Measurements from ENCODE around the gene EPHB2.

GRCh38 chr1:22804969-22805671 lies 94.5 kb downstream of the EPHB2 start:
- TF ChIP-seq, protein P1, sequence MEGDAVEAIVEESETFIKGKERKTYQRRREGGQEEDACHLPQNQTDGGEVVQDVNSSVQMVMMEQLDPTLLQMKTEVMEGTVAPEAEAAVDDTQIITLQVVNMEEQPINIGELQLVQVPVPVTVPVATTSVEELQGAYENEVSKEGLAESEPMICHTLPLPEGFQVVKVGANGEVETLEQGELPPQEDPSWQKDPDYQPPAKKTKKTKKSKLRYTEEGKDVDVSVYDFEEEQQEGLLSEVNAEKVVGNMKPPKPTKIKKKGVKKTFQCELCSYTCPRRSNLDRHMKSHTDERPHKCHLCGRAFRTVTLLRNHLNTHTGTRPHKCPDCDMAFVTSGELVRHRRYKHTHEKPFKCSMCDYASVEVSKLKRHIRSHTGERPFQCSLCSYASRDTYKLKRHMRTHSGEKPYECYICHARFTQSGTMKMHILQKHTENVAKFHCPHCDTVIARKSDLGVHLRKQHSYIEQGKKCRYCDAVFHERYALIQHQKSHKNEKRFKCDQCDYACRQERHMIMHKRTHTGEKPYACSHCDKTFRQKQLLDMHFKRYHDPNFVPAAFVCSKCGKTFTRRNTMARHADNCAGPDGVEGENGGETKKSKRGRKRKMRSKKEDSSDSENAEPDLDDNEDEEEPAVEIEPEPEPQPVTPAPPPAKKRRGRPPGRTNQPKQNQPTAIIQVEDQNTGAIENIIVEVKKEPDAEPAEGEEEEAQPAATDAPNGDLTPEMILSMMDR (IDR thresholded peaks at IDR 0.05) = no peak
- TF ChIP-seq POLR2AphosphoS5 (IDR thresholded peaks at IDR 0.05) = no peak

Measured in suprapubic skin (tissue), 3 donors.